ENCODE results near the gene CCDC198. TPM values are rescaled to one million over a fixed set of nuclear protein-coding genes. Genes with fewer than 3 reads are reported as not detected.

The CCDC198 gene
- total and polyA plus RNA-seq, 4 donors, result not detected

DNA sequence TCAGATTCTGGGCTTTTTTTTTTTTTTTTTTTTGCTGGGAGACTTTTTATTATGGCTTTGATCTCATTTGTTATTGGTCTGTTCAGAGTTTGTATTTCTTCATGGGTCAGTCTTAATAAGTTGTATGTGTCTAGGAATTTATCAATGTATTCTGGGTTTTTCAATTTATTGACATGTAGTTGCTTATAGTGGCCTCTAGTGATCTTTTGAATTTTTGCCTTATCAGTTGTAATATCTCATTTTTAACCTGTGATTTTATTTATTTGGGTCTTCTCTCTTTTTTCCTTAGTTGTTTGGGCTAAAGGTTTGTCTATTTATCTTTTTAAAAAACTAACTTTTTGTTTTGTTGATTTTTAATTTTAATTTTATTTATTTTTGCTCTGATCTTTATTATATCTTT lies 57.7 kb downstream of the CCDC198 start:
- TF ChIP-seq CTCF (IDR thresholded peaks at IDR 0.05; ENCODE audit: control extremely low read depth, extremely low read depth), result no peak

DNA sequence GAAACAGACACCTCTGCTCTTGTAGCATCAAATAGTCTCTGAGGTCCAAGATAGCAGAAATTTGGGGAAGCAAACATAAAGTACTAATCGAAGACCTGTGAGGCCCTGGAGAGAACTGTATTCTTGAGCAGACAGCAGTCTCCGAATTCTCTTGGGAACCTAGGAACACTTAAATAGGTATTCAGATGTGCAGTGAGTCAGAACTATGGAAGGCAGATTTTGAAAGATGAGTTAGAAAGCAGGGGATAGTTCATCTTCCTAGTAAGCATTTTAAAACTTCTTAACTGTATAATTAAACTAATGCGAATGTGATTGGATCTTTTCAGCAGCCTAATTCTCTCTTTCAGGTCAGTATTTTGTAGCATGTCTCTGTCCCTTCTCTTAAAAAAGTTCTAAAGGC lies 72.7 kb downstream of the CCDC198 start:
- no peak for ATAC-seq (ENCODE audit: insufficient read depth, low FRiP score)
- H3K4me3 ChIP-seq, result no peak overlapping the region
- H3K9me3 ChIP-seq (ENCODE audit: control insufficient read depth in 4 of 4, insufficient read depth in 3 of 4, low read length in 3 of 4), result no peaks in the 10 kb centered on the region
- TF ChIP-seq CTCF (IDR thresholded peaks at IDR 0.05; ENCODE audit: control extremely low read depth, extremely low read depth), result no peak
- no peaks in the 10 kb centered on the region for H3K27me3 ChIP-seq (ENCODE audit: control insufficient read depth in 3 of 3, insufficient read depth in 3 of 3, low read length in 2 of 3)
- no peaks in the 10 kb centered on the region for H3K4me1 ChIP-seq (ENCODE audit: control insufficient read depth in 5 of 5, insufficient read depth in 5 of 5, low read length in 5 of 5)
- DNase-seq, result no peak
- no peak overlapping the region for H3K9ac ChIP-seq (ENCODE audit: insufficient read depth in 1 of 2, low read length in 2 of 2)
- 94 to 95% methylated on average over 3 of the region's 3 CpGs for WGBS, 2 donors
- no peaks in the 10 kb centered on the region for H3K36me3 ChIP-seq (ENCODE audit: control insufficient read depth in 4 of 4, insufficient read depth in 4 of 4, low read length in 4 of 4)
- no peak overlapping the region for H3K27ac ChIP-seq (ENCODE audit: low read depth in 1 of 2, low read length in 1 of 2)

More for the DNA sequence above, 57.7 kb downstream of the CCDC198 start:
- DNase-seq (no peak), ATAC-seq (ENCODE audit: insufficient read depth, low FRiP score) (no peak)
- no peak overlapping the region for H3K9ac ChIP-seq (ENCODE audit: insufficient read depth in 1 of 2, low read length in 2 of 2)
- H3K4me3 ChIP-seq, result no peak overlapping the region
- H3K4me1 ChIP-seq (ENCODE audit: control insufficient read depth in 5 of 5, insufficient read depth in 5 of 5, low read length in 5 of 5), result no peaks in the 10 kb centered on the region
- peaks cover 0 to 4% (median 0%) of the 10 kb centered on the region in 4 donors for H3K9me3 ChIP-seq (ENCODE audit: control insufficient read depth in 4 of 4, insufficient read depth in 3 of 4, low read length in 3 of 4)
- H3K36me3 ChIP-seq (ENCODE audit: control insufficient read depth in 4 of 4, insufficient read depth in 4 of 4, low read length in 4 of 4), result no peaks in the 10 kb centered on the region
- H3K27me3 ChIP-seq (ENCODE audit: control insufficient read depth in 3 of 3, insufficient read depth in 3 of 3, low read length in 2 of 3), result no peaks in the 10 kb centered on the region
- H3K27ac ChIP-seq (ENCODE audit: low read depth in 1 of 2, low read length in 1 of 2), result no peak overlapping the region

GRCh38 chr14:57420033-57420432 lies 73.6 kb downstream of the CCDC198 start:
- ATAC-seq (ENCODE audit: insufficient read depth, low FRiP score) (no peak), DNase-seq (no peak)
- WGBS, 2 donors, result 75 to 82% methylated on average over 4 of the region's 4 CpGs
- H3K27me3 ChIP-seq (ENCODE audit: control insufficient read depth in 3 of 3, insufficient read depth in 3 of 3, low read length in 2 of 3), result no peaks in the 10 kb centered on the region
- H3K4me1 ChIP-seq (ENCODE audit: control insufficient read depth in 5 of 5, insufficient read depth in 5 of 5, low read length in 5 of 5), result no peaks in the 10 kb centered on the region
- H3K27ac ChIP-seq (ENCODE audit: low read depth in 1 of 2, low read length in 1 of 2), result no peak overlapping the region
- H3K36me3 ChIP-seq (ENCODE audit: control insufficient read depth in 4 of 4, insufficient read depth in 4 of 4, low read length in 4 of 4), result no peaks in the 10 kb centered on the region
- no peak overlapping the region for H3K9ac ChIP-seq (ENCODE audit: insufficient read depth in 1 of 2, low read length in 2 of 2)
- H3K9me3 ChIP-seq (ENCODE audit: control insufficient read depth in 4 of 4, insufficient read depth in 3 of 4, low read length in 3 of 4), result no peaks in the 10 kb centered on the region
- H3K4me3 ChIP-seq, result no peak overlapping the region
- TF ChIP-seq CTCF (IDR thresholded peaks at IDR 0.05; ENCODE audit: control extremely low read depth, extremely low read depth), result no peak

Other genes with a start within 250 kb of the CCDC198 start
- 10 to 100 TPM; 50.7 to 81.5 TPM for gene EXOC5, start 225.0 kb downstream of the CCDC198 start, total RNA-seq
- gene EXOC5, start 225.0 kb downstream of the CCDC198 start, polyA plus RNA-seq, result 10 to 100 TPM in 1 of 2 donors, 1 to 10 TPM in 1; 9.0 to 16.3 TPM
- 10 to 100 TPM; 30.5 to 39.0 TPM for gene AP5M1, start 224.9 kb downstream of the CCDC198 start, total RNA-seq
- 10 to 100 TPM in 1 of 2 donors, 1 to 10 TPM in 1; 5.2 to 15.5 TPM for gene AP5M1, start 224.9 kb downstream of the CCDC198 start, polyA plus RNA-seq
- 10 to 100 TPM; 11.1 to 22.2 TPM for gene NAA30, start 103.3 kb downstream of the CCDC198 start, total RNA-seq
- gene NAA30, start 103.3 kb downstream of the CCDC198 start, polyA plus RNA-seq, result 1 to 10 TPM; 2.8 to 4.2 TPM

Data from lung (tissue), 12 donors.